Measurements from ENCODE around the gene MSRB1. TPM values are rescaled to one million over a fixed set of nuclear protein-coding genes. Genes with fewer than 3 reads are reported as not detected.

Gene MSRB1
- total and polyA plus RNA-seq, 9 of the 15 experiments (the other 6 are each of a cell fraction or from before 2014, with no cell fraction given): 5.4 to 33.7 (median 25.7) TPM

GRCh38 chr16:1917056-1917664 lies 25.8 kb downstream of the MSRB1 start:
- no peak for FAIRE-seq
- no peak overlapping the region for H3K4me3 ChIP-seq
- BruUV-seq (replicated peaks): no TSS peak
- H2AFZ ChIP-seq (ENCODE audit: low read depth, low read length): no peak overlapping the region
- H3K36me3 ChIP-seq (ENCODE audit: control insufficient read depth, insufficient read depth, low read length): no peaks in the 10 kb centered on the region
- H3K9ac ChIP-seq (ENCODE audit: insufficient read depth in 1 of 2, low read depth in 2 of 2, low read length in 2 of 2): no peak overlapping the region
- 0 out of 2 replicates have a peak, but pooled peaks cover 11% of the 10 kb centered on the region for H4K20me1 ChIP-seq (replicated peaks; ENCODE audit: control insufficient read depth, insufficient read depth, low read length)
- H3K27ac ChIP-seq (ENCODE audit: extremely low read depth, low read depth, low read length): no peak overlapping the region
- CTCF ChIA-PET (ENCODE audit: low intra/inter-chr PET ratio): no interaction called here
- peaks cover 6 to 65% of the 10 kb centered on the region in 2 experiments; a peak in 4 of 5 replicates for H3K4me1 ChIP-seq (replicated peaks in 1 of 2; ENCODE audit: control insufficient read depth in 2 of 2, insufficient read depth in 2 of 2, low read length in 2 of 2)
- intact Hi-C loops (cut with micrococcal nuclease) (no loop called here), in situ Hi-C loops (cut with MboI) (no loop called here)
- H3K9me3 ChIP-seq (replicated peaks; ENCODE audit: control insufficient read depth, insufficient read depth, low read depth, low read length): no peaks in the 10 kb centered on the region
- no peak for DNase-seq (ENCODE audit: extremely low read depth in 1 of 4, low spot score in 3 of 4)
- ATAC-seq: no peak
- H3K4me2 ChIP-seq (ENCODE audit: insufficient read depth, low read length): no peak overlapping the region
- 7% methylated on average over 22 of the region's 22 CpGs for WGBS (ENCODE audit: insufficient coverage, low coverage, missing lambda C conversion rate)
- no peaks in the 10 kb centered on the region for H3K9me1 ChIP-seq (ENCODE audit: control insufficient read depth, insufficient read depth, low read length)
- peaks cover 22 to 49% of the 10 kb centered on the region in 2 experiments; a peak in 4 of 5 replicates for H3K27me3 ChIP-seq (ENCODE audit: control insufficient read depth in 2 of 2, insufficient read depth in 2 of 2, low read length in 2 of 2)
- POLR2A ChIA-PET: no interaction called here
- no peaks in the 10 kb centered on the region for H3K79me2 ChIP-seq (ENCODE audit: control insufficient read depth, insufficient read depth, low read length)
- TF ChIP-seq TRIM28 (IDR thresholded peaks at IDR 0.05): no peak
- no peak for TF ChIP-seq NCOA1 (IDR thresholded peaks at IDR 0.05; ENCODE audit: low read depth)
- TF ChIP-seq IFI16 (CRISPR knock-in tag; IDR thresholded peaks at IDR 0.05): no peak
- no peak for TF ChIP-seq ZNF75A (CRISPR knock-in tag; IDR thresholded peaks at IDR 0.05)
- no peak for TF ChIP-seq ZNF584 (CRISPR knock-in tag; IDR thresholded peaks at IDR 0.05; ENCODE audit: low read depth)
- TF ChIP-seq ZNF436 (CRISPR knock-in tag; IDR thresholded peaks at IDR 0.05): no peak
- no peak for TF ChIP-seq POLR2G (IDR thresholded peaks at IDR 0.05; ENCODE audit: low read depth, low read length)
- TF ChIP-seq ASH1L (IDR thresholded peaks at IDR 0.05; ENCODE audit: borderline replicate concordance, low read depth, partially characterized antibody): no peak
- TF ChIP-seq ZBTB49 (CRISPR knock-in tag; IDR thresholded peaks at IDR 0.05; ENCODE audit: borderline replicate concordance): no peak
- TF ChIP-seq ZNF512 (tag; IDR thresholded peaks at IDR 0.05): no peak
- no peak for TF ChIP-seq ETV1 (tag; conservative IDR thresholded peaks at IDR 0.05; ENCODE audit: low read depth)
- no peak for TF ChIP-seq TARDBP (IDR thresholded peaks at IDR 0.05)
- no peak for TF ChIP-seq ZNF511 (CRISPR knock-in tag; IDR thresholded peaks at IDR 0.05)
- no peak for TF ChIP-seq RBBP5 (IDR thresholded peaks at IDR 0.05; ENCODE audit: borderline replicate concordance, insufficient read depth, low read length, poor library complexity, severe bottlenecking)
- TF ChIP-seq MLLT1 (IDR thresholded peaks at IDR 0.05): no peak
- no peak for TF ChIP-seq NFIX (CRISPR knock-in tag; IDR thresholded peaks at IDR 0.05; ENCODE audit: low read depth)
- TF ChIP-seq ZNF197 (CRISPR knock-in tag; IDR thresholded peaks at IDR 0.05; ENCODE audit: low read depth): no peak
